Activated B cell treated with CpG ODN at 0.5 μM for 24 hours (primary cell): ENCODE results near the gene RAD9A. TPM values are rescaled to one million over a fixed set of nuclear protein-coding genes. Genes with fewer than 3 reads are reported as not detected.
A peak's percentile ranks its signal among the peaks of the same experiment; 100 is the strongest.

ENCODE experiments used
- ATAC-seq: fragments of 200-7000 bp; cut with Tn5 transposase; one replicate; pipeline ENCODE4 v1.10.0; 2021; ENCODE audit warnings: low read depth, mild to moderate bottlenecking, moderate library complexity
- CTCF ChIA-PET: fragments of 350-600 bp; sonication (Branson Sonifier 250); formaldehyde crosslinking; loops from one replicate; lab custom pipeline; 2021; ENCODE audit warnings: antibody characterized with exemption; lab: Charles Lee
- POLR2A ChIA-PET: fragments of 350-600 bp; sonication (Branson Sonifier 250); formaldehyde crosslinking; loops from one replicate; lab custom pipeline; 2021; ENCODE audit warnings: antibody characterized with exemption; lab: Charles Lee
- DNase-seq: peaks from one replicate; pipeline ENCODE4 v3.0.0; 2022
- H3K27ac Mint-ChIP-seq: one replicate; pipeline ENCODE4 v1.8.0; 2020; ENCODE audit warnings: mixed read lengths
- H3K27me3 Mint-ChIP-seq: one replicate; pipeline ENCODE4 v1.8.0; 2021; ENCODE audit warnings: mixed read lengths
- H3K36me3 Mint-ChIP-seq: one replicate; pipeline ENCODE4 v1.8.0; 2021; ENCODE audit warnings: low read depth, mixed read lengths
- H3K4me1 Mint-ChIP-seq: one replicate; pipeline ENCODE4 v1.8.0; 2021; ENCODE audit warnings: mixed read lengths
- H3K4me3 Mint-ChIP-seq: one replicate; pipeline ENCODE4 v1.8.0; 2020; ENCODE audit warnings: mild to moderate bottlenecking, mixed read lengths
- H3K9me3 Mint-ChIP-seq: one replicate; pipeline ENCODE4 v1.8.0; 2020; ENCODE audit warnings: mixed read lengths
- intact Hi-C: fragments of 100-400 bp; cut with micrococcal nuclease; formaldehyde crosslinking; loops from one replicate; pipeline ENCODE4 v1.15.1; 2024
- total RNA-seq: library from RNA; stranded (reverse); gene quantifications from 2 replicates; pipeline ENCODE4 v1.2.3, GENCODE V29; 2022
- TF ChIP-seq, protein P1 (sequence below): fragments of 200-600 bp; IDR thresholded peaks from one replicate; pipeline ENCODE4 v1.8.0; 2022; ENCODE audit warnings: antibody characterized with exemption, mild to moderate bottlenecking

Gene RAD9A
- total RNA-seq, 1 donor from 2014 or later: 35.2 TPM

DNA sequence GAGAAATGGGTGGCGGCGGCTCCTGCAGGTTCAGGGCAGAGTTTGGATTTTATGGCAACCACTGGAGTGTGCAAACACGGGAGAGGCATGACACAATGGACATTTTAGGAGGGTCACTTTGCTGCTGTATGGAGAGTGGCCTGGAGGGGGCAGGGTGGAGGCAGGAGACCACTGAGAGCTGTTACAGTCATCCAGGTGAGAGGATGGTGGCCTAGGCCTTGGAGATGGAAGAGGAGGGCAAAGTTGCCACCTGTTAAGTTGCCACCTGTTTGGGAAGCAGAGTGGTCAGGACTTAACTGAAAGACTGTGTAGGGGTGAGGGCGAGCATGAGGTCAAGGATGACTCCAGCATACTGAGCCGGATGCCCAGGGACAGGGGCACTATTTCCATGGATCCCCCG is 2.3 kb upstream of the RAD9A start:
- H3K9me3 Mint-ChIP-seq: no peaks in the 10 kb centered on the region
- H3K27ac Mint-ChIP-seq: peak overlapping the region; percentile 51
- H3K27me3 Mint-ChIP-seq: no peaks in the 10 kb centered on the region
- ATAC-seq (peak; percentile 63), DNase-seq (peak; percentile 56)
- H3K4me1 Mint-ChIP-seq: peaks cover 36% of the 10 kb centered on the region
- TF ChIP-seq, protein P1, sequence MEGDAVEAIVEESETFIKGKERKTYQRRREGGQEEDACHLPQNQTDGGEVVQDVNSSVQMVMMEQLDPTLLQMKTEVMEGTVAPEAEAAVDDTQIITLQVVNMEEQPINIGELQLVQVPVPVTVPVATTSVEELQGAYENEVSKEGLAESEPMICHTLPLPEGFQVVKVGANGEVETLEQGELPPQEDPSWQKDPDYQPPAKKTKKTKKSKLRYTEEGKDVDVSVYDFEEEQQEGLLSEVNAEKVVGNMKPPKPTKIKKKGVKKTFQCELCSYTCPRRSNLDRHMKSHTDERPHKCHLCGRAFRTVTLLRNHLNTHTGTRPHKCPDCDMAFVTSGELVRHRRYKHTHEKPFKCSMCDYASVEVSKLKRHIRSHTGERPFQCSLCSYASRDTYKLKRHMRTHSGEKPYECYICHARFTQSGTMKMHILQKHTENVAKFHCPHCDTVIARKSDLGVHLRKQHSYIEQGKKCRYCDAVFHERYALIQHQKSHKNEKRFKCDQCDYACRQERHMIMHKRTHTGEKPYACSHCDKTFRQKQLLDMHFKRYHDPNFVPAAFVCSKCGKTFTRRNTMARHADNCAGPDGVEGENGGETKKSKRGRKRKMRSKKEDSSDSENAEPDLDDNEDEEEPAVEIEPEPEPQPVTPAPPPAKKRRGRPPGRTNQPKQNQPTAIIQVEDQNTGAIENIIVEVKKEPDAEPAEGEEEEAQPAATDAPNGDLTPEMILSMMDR: no peak
- CTCF ChIA-PET: interaction anchor here (0.7 to 4.0 kb wide), 7 partner anchors 8 to 118 kb away, joined by 3 to 22 read pairs (median 4); partner anchors contain the start of genes CDK2AP2, PITPNM1 and TMEM134
- H3K36me3 Mint-ChIP-seq: peaks cover 6% of the 10 kb centered on the region
- POLR2A ChIA-PET: interaction anchor here (1.0 to 26.4 kb wide), 5 partner anchors 13 to 81 kb away, joined by 4 to 1307 read pairs (median 100); partner anchors contain the start of genes CLCF1, POLD4, PPP1CA and PTPRCAP
- intact Hi-C loops: loop anchor here (1.0 to 2.0 kb wide), 2 partner anchors 117 to 269 kb away; no protein-coding TSS in a partner anchor
- H3K4me3 Mint-ChIP-seq: peak overlapping the region; percentile 68

- Mint-ChIP-seq H3K27me3 (no peaks in the 10 kb centered on the region), H3K36me3 (peaks cover 11% of the 10 kb centered on the region), H3K9me3 (no peaks in the 10 kb centered on the region), H3K4me3 (peak overlapping the region; percentile 89), H3K27ac (peak overlapping the region; percentile 80), H3K4me1 (peaks cover 36% of the 10 kb centered on the region)
- CTCF ChIA-PET: interaction anchor here (1.2 to 4.0 kb wide), 3 partner anchors 9 to 39 kb away, joined by 3 to 22 read pairs (median 12); no protein-coding TSS in a partner anchor
- POLR2A ChIA-PET: interaction anchor here (0.6 to 17.5 kb wide), 17 partner anchors 10 to 1078 kb away, joined by 3 to 693 read pairs (median 11); partner anchors contain the start of genes AIP, CDK2AP2, CLCF1 and PITPNM1
- DNase-seq: no peak
- ATAC-seq: no peak
- intact Hi-C loops: loop anchor here (1.0 kb wide), 3 partner anchors 10 to 78 kb away; partner anchors contain the start of genes PPP1CA, RPS6KB2 and TMEM134
- TF ChIP-seq, protein P1: no peak
Measured at GRCh38 chr11:67390947-67391303, 861 bp upstream of the RAD9A start.

- Mint-ChIP-seq H3K9me3 (no peaks in the 10 kb centered on the region), H3K4me1 (peaks cover 45% of the 10 kb centered on the region), H3K27me3 (no peaks in the 10 kb centered on the region), H3K36me3 (peaks cover 18% of the 10 kb centered on the region), H3K4me3 (peak overlapping the region; percentile 89), H3K27ac (peak overlapping the region; percentile 75)
- CTCF ChIA-PET: interaction anchor here (0.9 to 4.0 kb wide), 8 partner anchors 9 to 113 kb away, joined by 3 to 22 read pairs (median 4); partner anchors contain the start of genes PITPNM1 and PPP1CA
- DNase-seq (no peak), ATAC-seq (no peak)
- TF ChIP-seq, protein P1: no peak
- POLR2A ChIA-PET: interaction anchor here (0.5 to 17.5 kb wide), 32 partner anchors 10 to 365 kb away, joined by 3 to 693 read pairs (median 4); partner anchors contain the start of genes AIP, ANKRD13D, CDK2AP2 and PITPNM1
- intact Hi-C loops: no loop called here
Measured at GRCh38 chr11:67392183-67392715, 463 bp downstream of the RAD9A start.

DNA sequence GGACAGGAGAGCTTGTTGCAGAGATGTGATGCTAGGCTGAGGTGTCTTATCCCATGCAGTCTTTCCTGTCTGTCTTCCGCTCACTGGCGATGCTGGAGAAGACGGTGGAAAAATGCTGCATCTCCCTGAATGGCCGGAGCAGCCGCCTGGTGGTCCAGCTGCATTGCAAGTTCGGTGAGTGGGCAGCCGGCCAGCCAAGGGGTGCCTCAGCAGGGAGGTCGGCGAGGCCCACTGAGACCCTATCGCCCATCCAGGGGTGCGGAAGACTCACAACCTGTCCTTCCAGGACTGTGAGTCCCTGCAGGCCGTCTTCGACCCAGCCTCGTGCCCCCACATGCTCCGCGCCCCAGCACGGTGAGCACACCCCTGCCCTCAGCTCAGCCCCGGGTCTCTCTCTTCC is 1.7 kb downstream of the RAD9A start:
- Mint-ChIP-seq H3K27ac (no peak overlapping the region), H3K4me1 (peaks cover 53% of the 10 kb centered on the region), H3K27me3 (no peaks in the 10 kb centered on the region), H3K9me3 (no peaks in the 10 kb centered on the region), H3K36me3 (peaks cover 30% of the 10 kb centered on the region), H3K4me3 (peak overlapping the region; percentile 89)
- intact Hi-C loops: no loop called here
- TF ChIP-seq, protein P1: no peak
- ChIA-PET CTCF (no interaction called here), POLR2A (interaction anchor here (0.5 to 17.5 kb wide), 5 partner anchors 9 to 237 kb away, joined by 5 to 693 read pairs (median 16); partner anchors contain the start of genes AIP, PPP1CA, PTPRCAP and RPS6KB2)
- ATAC-seq (no peak), DNase-seq (no peak)

GRCh38 chr11:67393990-67394389 is 2.2 kb downstream of the RAD9A start:
- H3K9me3 Mint-ChIP-seq: no peaks in the 10 kb centered on the region
- no peaks in the 10 kb centered on the region for H3K27me3 Mint-ChIP-seq

More at GRCh38 chr11:67393990-67394389, 2.2 kb downstream of the RAD9A start:
- ATAC-seq (no peak), DNase-seq (no peak)
- H3K4me3 Mint-ChIP-seq: peak overlapping the region; percentile 44
- intact Hi-C loops: no loop called here
- POLR2A ChIA-PET: interaction anchor here (1.3 to 17.5 kb wide), 4 partner anchors 13 to 40 kb away, joined by 5 to 693 read pairs (median 12); partner anchors contain the start of genes POLD4, PTPRCAP and RPS6KB2
- TF ChIP-seq, protein P1: no peak
- peaks cover 32% of the 10 kb centered on the region for H3K36me3 Mint-ChIP-seq
- CTCF ChIA-PET: no interaction called here
- H3K4me1 Mint-ChIP-seq: peaks cover 54% of the 10 kb centered on the region
- H3K27ac Mint-ChIP-seq: no peak overlapping the region
